Measurements from ENCODE around the gene RGS9.
A peak's percentile ranks its signal among the peaks of the same experiment; 100 is the strongest.

RGS9 gene

GRCh38 chr17:65219124-65219523 lies 82.0 kb downstream of the RGS9 start:
- no peak for DNase-seq (ENCODE audit: low spot score)

- DNase-seq (ENCODE audit: low spot score) = no peak
Measured at GRCh38 chr17:65219707-65220106, 82.5 kb downstream of the RGS9 start.

GRCh38 chr17:65220732-65221131 lies 83.6 kb downstream of the RGS9 start:
- DNase-seq (ENCODE audit: low spot score) = no peak

- no peak for DNase-seq (ENCODE audit: low spot score)
Measured at GRCh38 chr17:65222214-65222738, 85.1 kb downstream of the RGS9 start.

- DNase-seq (ENCODE audit: low spot score) = no peak
Measured at GRCh38 chr17:65225061-65225460, 87.9 kb downstream of the RGS9 start.

- DNase-seq (ENCODE audit: low spot score) = no peak
Measured at GRCh38 chr17:65226227-65226626, 89.1 kb downstream of the RGS9 start.

- no peak for DNase-seq (ENCODE audit: low spot score)
Measured at GRCh38 chr17:65227637-65228036, 90.5 kb downstream of the RGS9 start.

GRCh38 chr17:65228287-65228686 lies 91.1 kb downstream of the RGS9 start:
- DNase-seq (ENCODE audit: low spot score) = no peak

GRCh38 chr17:65228734-65229620 lies 91.8 kb downstream of the RGS9 start:
- no peak for DNase-seq (ENCODE audit: low spot score)

GRCh38 chr17:65229621-65229995 lies 92.4 kb downstream of the RGS9 start:
- no peak for DNase-seq (ENCODE audit: low spot score)

GRCh38 chr17:65230040-65230439 lies 92.9 kb downstream of the RGS9 start:
- DNase-seq (ENCODE audit: low spot score) = no peak

- no peak for DNase-seq (ENCODE audit: low spot score)
Measured at GRCh38 chr17:65231086-65231485, 93.9 kb downstream of the RGS9 start.

- peak; percentile 74 for DNase-seq (ENCODE audit: low spot score)
Measured at GRCh38 chr17:65231662-65232335, 94.6 kb downstream of the RGS9 start.

- DNase-seq (ENCODE audit: low spot score) = no peak
Measured at GRCh38 chr17:65235284-65235683, 98.1 kb downstream of the RGS9 start.

- DNase-seq (ENCODE audit: low spot score) = no peak
Measured at GRCh38 chr17:65236321-65236720, 99.2 kb downstream of the RGS9 start.

GRCh38 chr17:65243838-65244625 lies 106.9 kb downstream of the RGS9 start:
- peak; percentile 4 for DNase-seq (ENCODE audit: low spot score)

GRCh38 chr17:65246252-65246651 lies 109.1 kb downstream of the RGS9 start:
- DNase-seq (ENCODE audit: low spot score) = no peak

- no peak for DNase-seq (ENCODE audit: low spot score)
Measured at GRCh38 chr17:65249774-65250173, 112.6 kb downstream of the RGS9 start.

- DNase-seq (ENCODE audit: low spot score) = no peak
Measured at GRCh38 chr17:65254166-65254565, 117.0 kb downstream of the RGS9 start.

- no peak for DNase-seq (ENCODE audit: low spot score)
Measured at GRCh38 chr17:65259281-65259680, 122.1 kb downstream of the RGS9 start.

GRCh38 chr17:65259696-65260485 lies 122.7 kb downstream of the RGS9 start:
- no peak for DNase-seq (ENCODE audit: low spot score)

GRCh38 chr17:65260626-65261025 lies 123.5 kb downstream of the RGS9 start:
- no peak for DNase-seq (ENCODE audit: low spot score)
